ENCODE data around the gene CFAP54.

DNA sequence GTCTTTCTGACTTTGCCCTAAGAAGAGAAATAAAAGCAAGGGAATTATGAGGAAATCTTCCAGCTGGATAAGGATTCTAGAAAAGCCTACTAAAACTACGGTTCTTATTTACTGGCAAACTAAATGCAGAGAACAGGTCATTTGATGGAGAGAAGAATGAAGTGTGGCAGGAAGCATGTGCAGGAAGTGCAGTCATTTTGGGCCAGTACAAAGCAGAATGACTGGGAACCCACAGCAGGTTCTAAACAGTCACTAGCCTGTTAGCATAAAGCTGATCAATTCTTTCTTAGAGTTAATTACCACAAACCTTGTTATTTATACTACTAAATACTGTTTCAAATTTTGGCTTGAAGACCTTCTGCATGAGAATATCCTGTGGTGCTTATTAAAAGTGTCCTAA is 36.7 kb downstream of the CFAP54 start:
- TF ChIP-seq CTCF (IDR thresholded peaks at IDR 0.05) (no peak), GABPA (IDR thresholded peaks at IDR 0.05; ENCODE audit: low read depth) (no peak), ZBTB33 (IDR thresholded peaks at IDR 0.05; ENCODE audit: borderline replicate concordance, low read depth) (no peak), TAF1 (IDR thresholded peaks at IDR 0.05; ENCODE audit: borderline replicate concordance, low read depth, low read length) (no peak), EZH2phosphoT487 (IDR thresholded peaks at IDR 0.05; ENCODE audit: borderline replicate concordance, low read depth) (no peak), SMC3 (IDR thresholded peaks at IDR 0.05; ENCODE audit: low read depth, low read length) (no peak), EP300 (IDR thresholded peaks at IDR 0.05; ENCODE audit: borderline replicate concordance in 1 of 2, low read depth in 1 of 2, low read length in 1 of 2) (no peak), USF2 (IDR thresholded peaks at IDR 0.05; ENCODE audit: borderline replicate concordance, low read depth, low read length) (no peak), JUND (IDR thresholded peaks at IDR 0.05) (no peak)
